ENCODE results near the gene SMOC2. TPM values are rescaled to one million over a fixed set of nuclear protein-coding genes. Genes with fewer than 3 reads are reported as not detected.

The SMOC2 gene
- total RNA-seq, 1 experiment from 2014 or later: 0.42 TPM

- no peak for TF ChIP-seq REST (IDR thresholded peaks at IDR 0.05; ENCODE audit: low read depth)
- TF ChIP-seq ATF3 (IDR thresholded peaks at IDR 0.05): no peak
- TF ChIP-seq ZNF274 (IDR thresholded peaks at IDR 0.05; ENCODE audit: low read depth, low read length): no peak
- no peak for TF ChIP-seq CBX3 (IDR thresholded peaks at IDR 0.05; ENCODE audit: low read depth)
- no peak for TF ChIP-seq JUND (IDR thresholded peaks at IDR 0.05)
- TF ChIP-seq FOSL1 (IDR thresholded peaks at IDR 0.05; ENCODE audit: low read depth): no peak
- no peak for TF ChIP-seq ZFX (IDR thresholded peaks at IDR 0.05)
- TF ChIP-seq POLR2AphosphoS5 (IDR thresholded peaks at IDR 0.05; ENCODE audit: low read depth, low read length): no peak
Measured at GRCh38 chr6:168469521-168469920, 28.5 kb downstream of the SMOC2 start (continued).

GRCh38 chr6:168469926-168470325, 28.9 kb downstream of the SMOC2 start:
- ChIA-PET POLR2A (no interaction called here), CTCF (no interaction called here), RAD21 (ENCODE audit: low non-redundant PET in 1 of 2, low total read pairs in 2 of 2, uncharacterized antibody in 2 of 2, unreplicated experiment in 2 of 2) (no interaction called here)
- no peak for ATAC-seq
- H3K4me2 ChIP-seq (ENCODE audit: low read length): no peak overlapping the region
- BruUV-seq (replicated peaks): no TSS peak
- H3K9ac ChIP-seq (ENCODE audit: low read length): no peak overlapping the region
- H3K9me3 ChIP-seq (ENCODE audit: control insufficient read depth in 1 of 2, insufficient read depth in 1 of 2, low read depth in 1 of 2, low read length in 2 of 2): peaks cover 0 to 5% of the 10 kb centered on the region in 2 experiments; a peak in 1 of 4 replicates
- TF ChIP-seq ELF1 (IDR thresholded peaks at IDR 0.05; ENCODE audit: borderline replicate concordance, low read depth): no peak
- TF ChIP-seq SP1 (IDR thresholded peaks at IDR 0.05; ENCODE audit: low read depth): no peak
- TF ChIP-seq ZFX (IDR thresholded peaks at IDR 0.05): no peak
- no peak for TF ChIP-seq SIN3A (IDR thresholded peaks at IDR 0.05; ENCODE audit: low read depth)
- no peak for TF ChIP-seq POLR2AphosphoS5 (IDR thresholded peaks at IDR 0.05; ENCODE audit: low read depth, low read length)
- TF ChIP-seq EZH2 (IDR thresholded peaks at IDR 0.05): no peak
- TF ChIP-seq FOSL1 (IDR thresholded peaks at IDR 0.05; ENCODE audit: low read depth): no peak
- no peak for TF ChIP-seq ZBTB33 (IDR thresholded peaks at IDR 0.05; ENCODE audit: extremely low read depth, insufficient replicate concordance, low read length)
- TF ChIP-seq JUND (IDR thresholded peaks at IDR 0.05): no peak
- TF ChIP-seq CTCF (IDR thresholded peaks at IDR 0.05 in 2 of 3, conservative IDR thresholded peaks at IDR 0.05 in 1 of 3; ENCODE audit: borderline replicate concordance in 1 of 3, insufficient read depth in 1 of 3, low read depth in 2 of 3, low read length in 2 of 3): no peak
- TF ChIP-seq POLR2A (IDR thresholded peaks at IDR 0.05; ENCODE audit: borderline replicate concordance, extremely low read depth, insufficient read depth, insufficient read length): no peak
- TF ChIP-seq TCF7L2 (IDR thresholded peaks at IDR 0.05; ENCODE audit: borderline replicate concordance, extremely low read depth, insufficient read depth, insufficient read length): no peak
- no peak for TF ChIP-seq EZH2phosphoT487 (IDR thresholded peaks at IDR 0.05; ENCODE audit: borderline replicate concordance)
- no peak for TF ChIP-seq CEBPB (IDR thresholded peaks at IDR 0.05; ENCODE audit: low read depth)
- intact Hi-C loops (cut with micrococcal nuclease): loop anchor here (10.0 kb wide), 1 partner anchor 415 kb away; no protein-coding TSS in a partner anchor
- H3K9me2 ChIP-seq (ENCODE audit: insufficient read depth): no peaks in the 10 kb centered on the region
- no peak overlapping the region for H2AFZ ChIP-seq (ENCODE audit: low read depth, low read length, poor library complexity, severe bottlenecking)
- DNase-seq (ENCODE audit: low read depth, low spot score): no peak
- H3K27ac ChIP-seq (ENCODE audit: low read depth, low read length): no peak overlapping the region
- peaks cover 4% of the 10 kb centered on the region; the same call in 1 of the 2 replicates for H3K27me3 ChIP-seq (ENCODE audit: insufficient read depth, low read length)
- no peaks in the 10 kb centered on the region for H3K4me1 ChIP-seq (ENCODE audit: control insufficient read depth in 1 of 2, insufficient read depth in 2 of 2, low read length in 2 of 2)
- no peak overlapping the region for H3K4me3 ChIP-seq (replicated peaks in 1 of 2; ENCODE audit: low read depth in 1 of 2, low read length in 2 of 2)
- no peaks in the 10 kb centered on the region for H3K36me3 ChIP-seq (ENCODE audit: control insufficient read depth in 1 of 2, insufficient read depth in 2 of 2, low read length in 2 of 2)
- H4K20me1 ChIP-seq (ENCODE audit: insufficient read depth): no peaks in the 10 kb centered on the region
- H3K79me2 ChIP-seq (ENCODE audit: insufficient read depth, low read length): no peaks in the 10 kb centered on the region
